Mononuclear cell (primary cell): ENCODE data around the gene BCKDHB. TPM values are rescaled to one million over a fixed set of nuclear protein-coding genes. Genes with fewer than 3 reads are reported as not detected.

Experiments
- H3K27me3 ChIP-seq: 2 replicates; pipeline ENCODE4 v1.6.0; 2011; ENCODE audit warnings: low read length, control low read depth; ENCODE audit not compliant: insufficient read depth
- H3K4me1 ChIP-seq: 2 replicates; pipeline ENCODE4 v1.5.1; 2011; ENCODE audit warnings: mild to moderate bottlenecking, low read length, control low read depth; ENCODE audit not compliant: insufficient read depth
- H3K4me3 ChIP-seq: 2 replicates; pipeline ENCODE4 v1.5.1; 2011; ENCODE audit warnings: mild to moderate bottlenecking, low read length, moderate library complexity
- H3K9me3 ChIP-seq: 2 replicates; pipeline ENCODE4 v1.5.1; 2011; ENCODE audit warnings: low read depth, mild to moderate bottlenecking, control low read depth, low read length
- total RNA-seq: library from RNA; depleted of rRNA; stranded (reverse); fragments of >200 nt; gene quantifications from one replicate; pipeline ENCODE4 v1.2.3, GENCODE V29; 2012

Gene BCKDHB
- total RNA-seq, 1 donor: 6.2 TPM

DNA sequence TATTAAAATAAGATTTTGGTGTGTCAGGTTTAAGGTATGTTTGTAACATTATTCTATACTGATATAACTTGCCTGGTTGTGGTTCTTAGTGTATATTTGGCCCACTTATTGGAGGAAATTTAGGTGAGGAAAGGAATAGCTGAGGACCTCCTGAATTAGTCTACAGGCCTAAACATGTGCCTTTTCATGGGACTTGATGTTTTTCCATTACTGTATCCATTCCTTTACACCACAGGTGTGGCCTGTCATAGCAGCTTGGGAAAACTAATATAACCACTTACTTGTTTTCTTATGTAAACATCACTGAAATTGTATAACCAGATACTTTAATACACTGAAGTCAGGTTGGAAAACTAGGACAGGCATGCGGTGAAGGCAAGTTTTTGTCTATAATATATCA, 27.6 kb downstream of the BCKDHB start:
- Histone ChIP-seq H3K9me3 (no peaks in the 10 kb centered on the region), H3K4me1 (no peaks in the 10 kb centered on the region), H3K4me3 (no peak overlapping the region)

GRCh38 chr6:80142586-80142985, 36.1 kb downstream of the BCKDHB start:
- no peaks in the 10 kb centered on the region for H3K27me3 ChIP-seq
- no peaks in the 10 kb centered on the region for H3K4me1 ChIP-seq
- H3K9me3 ChIP-seq: no peaks in the 10 kb centered on the region
- no peak overlapping the region for H3K4me3 ChIP-seq

More for the DNA sequence above, 27.6 kb downstream of the BCKDHB start:
- no peaks in the 10 kb centered on the region for H3K27me3 ChIP-seq

DNA sequence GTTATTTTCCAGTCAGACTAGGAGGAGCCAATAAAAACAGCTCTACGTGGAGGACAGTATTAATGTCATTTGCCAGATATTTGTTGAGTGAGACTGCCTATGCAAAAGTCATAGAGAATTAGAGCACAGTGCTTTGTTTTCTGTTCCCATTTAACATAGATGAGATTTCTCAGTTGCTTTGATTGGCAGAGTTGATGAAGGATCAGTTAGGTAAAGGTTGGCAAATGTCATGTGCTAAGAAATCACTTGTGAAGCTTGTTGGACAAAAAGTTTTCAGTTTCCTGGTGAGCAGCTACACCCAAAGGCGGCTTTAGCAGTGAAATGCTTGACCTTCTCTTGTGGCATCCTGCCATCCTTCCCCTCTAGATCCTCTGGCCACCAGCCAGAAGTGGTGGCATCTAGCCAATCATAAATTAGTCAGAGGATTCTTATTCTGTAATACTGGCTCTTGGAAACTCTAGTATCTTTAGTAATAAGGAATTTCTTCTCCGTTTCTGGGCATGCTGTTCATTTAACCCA, 37.0 kb downstream of the BCKDHB start:
- no peak overlapping the region for H3K4me3 ChIP-seq
- H3K4me1 ChIP-seq: no peaks in the 10 kb centered on the region
- H3K9me3 ChIP-seq: no peaks in the 10 kb centered on the region
- no peaks in the 10 kb centered on the region for H3K27me3 ChIP-seq

GRCh38 chr6:80144753-80145315, 38.4 kb downstream of the BCKDHB start:
- H3K4me1 ChIP-seq: no peaks in the 10 kb centered on the region
- H3K4me3 ChIP-seq: no peak overlapping the region
- H3K27me3 ChIP-seq: no peaks in the 10 kb centered on the region
- H3K9me3 ChIP-seq: no peaks in the 10 kb centered on the region

GRCh38 chr6:80145509-80145908, 39.0 kb downstream of the BCKDHB start:
- Histone ChIP-seq H3K4me3 (no peak overlapping the region), H3K4me1 (no peaks in the 10 kb centered on the region), H3K27me3 (no peaks in the 10 kb centered on the region), H3K9me3 (no peaks in the 10 kb centered on the region)

DNA sequence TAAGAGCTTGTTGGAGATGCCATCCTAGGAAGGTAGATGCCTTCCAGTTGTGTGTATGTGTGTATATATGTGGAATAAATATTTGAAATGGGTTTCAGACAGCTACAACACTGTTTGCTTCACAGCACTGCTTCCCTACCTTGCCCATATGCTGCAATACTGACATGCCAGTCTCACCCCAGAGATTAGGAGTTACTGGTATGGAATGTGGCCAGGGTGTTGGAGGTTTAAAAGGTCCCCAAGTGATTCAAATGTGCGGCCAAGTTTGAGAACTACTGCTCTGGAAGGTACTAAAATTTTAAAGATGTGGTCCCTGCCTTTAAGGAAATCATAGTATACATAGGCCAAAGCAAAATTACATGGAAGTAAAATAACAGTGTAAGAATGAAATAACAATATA, 39.5 kb downstream of the BCKDHB start:
- Histone ChIP-seq H3K9me3 (no peaks in the 10 kb centered on the region), H3K27me3 (no peaks in the 10 kb centered on the region), H3K4me1 (no peaks in the 10 kb centered on the region), H3K4me3 (no peak overlapping the region)

- H3K4me3 ChIP-seq: no peak overlapping the region
- H3K9me3 ChIP-seq: no peaks in the 10 kb centered on the region
- no peaks in the 10 kb centered on the region for H3K4me1 ChIP-seq
- no peaks in the 10 kb centered on the region for H3K27me3 ChIP-seq
Observed at GRCh38 chr6:80148220-80148619, 41.7 kb downstream of the BCKDHB start.

DNA sequence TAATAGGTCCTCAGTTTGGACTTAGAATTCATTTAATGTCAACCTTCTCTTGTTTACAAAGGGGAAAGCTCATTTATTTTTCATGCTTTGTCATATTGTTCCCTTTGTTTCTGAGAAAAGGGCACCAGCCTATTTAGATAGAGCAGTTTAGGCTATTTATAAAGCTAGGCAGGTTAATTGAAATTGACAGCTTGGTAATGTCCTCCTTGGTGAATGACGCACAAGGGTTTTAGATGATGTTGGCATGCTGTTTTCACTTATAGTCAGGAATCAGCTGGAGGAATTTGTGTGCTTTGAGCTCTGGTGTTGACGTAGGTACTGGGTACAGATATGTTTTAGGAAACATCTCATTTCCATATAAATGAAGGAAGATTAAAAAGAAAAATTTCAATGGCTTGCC, 45.2 kb downstream of the BCKDHB start:
- H3K4me3 ChIP-seq: no peak overlapping the region
- H3K27me3 ChIP-seq: no peaks in the 10 kb centered on the region
- H3K4me1 ChIP-seq: no peaks in the 10 kb centered on the region
- H3K9me3 ChIP-seq: no peaks in the 10 kb centered on the region

DNA sequence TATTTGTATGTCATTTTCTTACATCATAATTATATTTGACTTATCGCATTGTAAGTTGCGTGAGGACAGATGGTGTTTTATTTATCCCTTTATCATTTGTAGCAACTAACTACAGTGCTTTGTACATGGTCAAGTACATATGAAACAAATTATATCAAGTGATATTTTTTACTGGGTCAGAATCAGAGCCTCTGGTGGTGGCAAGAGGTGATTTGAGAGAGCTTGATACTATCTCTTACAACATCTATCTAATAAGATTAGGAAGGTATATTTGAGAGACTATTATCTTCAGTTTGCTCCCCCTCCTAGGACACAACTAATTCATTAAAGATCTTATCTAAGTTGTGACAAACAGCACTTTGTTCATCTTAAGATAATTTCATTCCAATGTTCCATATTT, 47.7 kb downstream of the BCKDHB start:
- Histone ChIP-seq H3K27me3 (no peaks in the 10 kb centered on the region), H3K9me3 (no peaks in the 10 kb centered on the region), H3K4me3 (no peak overlapping the region), H3K4me1 (no peaks in the 10 kb centered on the region)

GRCh38 chr6:80156221-80156620, 49.8 kb downstream of the BCKDHB start:
- no peak overlapping the region for H3K4me3 ChIP-seq
- H3K4me1 ChIP-seq: no peaks in the 10 kb centered on the region
- no peaks in the 10 kb centered on the region for H3K27me3 ChIP-seq
- H3K9me3 ChIP-seq: no peaks in the 10 kb centered on the region

DNA sequence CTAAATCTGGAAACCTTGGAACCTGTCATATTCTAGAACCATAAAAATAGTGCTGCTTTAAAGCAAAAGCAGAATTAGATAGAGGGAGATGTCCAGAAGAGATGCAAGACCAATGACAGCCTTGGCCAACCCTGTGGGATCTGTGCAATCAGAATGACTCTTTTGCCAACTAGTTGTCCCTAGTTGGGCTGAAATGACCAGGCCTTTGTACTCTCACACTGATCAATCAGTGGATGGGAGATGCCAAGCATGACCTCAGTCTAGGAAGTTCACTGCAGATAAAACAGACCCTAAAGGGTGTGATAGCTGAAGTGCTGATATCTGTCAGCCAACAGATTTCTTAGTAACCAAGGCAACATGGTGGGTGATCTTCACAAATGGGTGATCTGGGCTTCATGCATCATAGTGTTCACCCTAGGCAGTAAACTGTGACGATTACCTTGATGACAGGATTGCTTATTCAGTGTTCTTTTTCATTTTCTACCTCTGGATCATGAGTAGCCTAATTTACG, 52.1 kb downstream of the BCKDHB start:
- H3K4me3 ChIP-seq: no peak overlapping the region
- H3K4me1 ChIP-seq: peaks cover 1% of the 10 kb centered on the region
- H3K27me3 ChIP-seq: no peaks in the 10 kb centered on the region
- H3K9me3 ChIP-seq: no peaks in the 10 kb centered on the region

DNA sequence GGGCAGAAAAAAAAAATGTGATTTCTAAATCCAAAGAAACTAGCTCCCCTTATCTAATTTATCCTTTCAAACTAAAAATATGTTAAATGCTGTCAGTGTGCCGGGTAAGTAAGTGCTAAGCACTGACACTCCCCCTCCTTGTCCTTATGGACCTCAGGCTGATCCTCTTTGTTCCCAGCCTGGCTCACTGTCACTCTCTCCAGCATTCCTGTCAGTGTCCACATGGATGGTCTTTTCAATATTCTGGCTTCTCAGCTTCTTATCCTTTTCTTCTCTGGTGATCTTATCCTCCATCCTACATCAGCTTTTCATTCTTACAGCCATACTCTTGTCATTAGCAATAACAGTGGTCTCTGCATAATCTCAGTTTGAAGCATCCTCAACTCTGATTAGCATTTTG, 55.0 kb downstream of the BCKDHB start:
- Histone ChIP-seq H3K9me3 (no peaks in the 10 kb centered on the region), H3K27me3 (no peaks in the 10 kb centered on the region), H3K4me1 (peaks cover 21% of the 10 kb centered on the region), H3K4me3 (no peak overlapping the region)

DNA sequence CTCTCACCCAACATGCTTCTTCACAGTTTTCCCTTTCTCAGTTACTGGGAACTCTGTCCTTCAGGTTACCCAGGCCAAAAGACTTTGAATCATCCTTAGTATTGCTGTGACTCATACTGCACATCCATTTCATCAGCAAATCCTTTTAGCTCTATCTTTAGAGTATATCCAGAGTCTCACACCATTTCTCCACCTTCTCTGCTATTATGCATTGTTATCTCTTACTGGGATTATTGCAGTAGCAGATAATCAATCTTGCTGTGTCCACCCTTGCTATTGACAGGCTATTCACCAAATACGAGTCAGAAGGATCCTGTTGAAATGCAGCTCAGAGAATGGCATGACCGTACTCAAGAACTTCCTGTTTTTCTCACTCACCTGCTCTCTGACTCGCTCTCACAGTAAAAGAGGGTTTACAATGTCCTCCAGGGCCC, 57.3 kb downstream of the BCKDHB start:
- Histone ChIP-seq H3K4me3 (no peak overlapping the region), H3K27me3 (no peaks in the 10 kb centered on the region), H3K4me1 (peaks cover 21% of the 10 kb centered on the region), H3K9me3 (no peaks in the 10 kb centered on the region)

- no peak overlapping the region for H3K4me3 ChIP-seq
- peaks cover 21% of the 10 kb centered on the region for H3K4me1 ChIP-seq
- H3K27me3 ChIP-seq: no peaks in the 10 kb centered on the region
- H3K9me3 ChIP-seq: no peaks in the 10 kb centered on the region
Observed at GRCh38 chr6:80165143-80165542, 58.7 kb downstream of the BCKDHB start.

- no peaks in the 10 kb centered on the region for H3K27me3 ChIP-seq
Observed at GRCh38 chr6:80165819-80166218, 59.3 kb downstream of the BCKDHB start.

DNA sequence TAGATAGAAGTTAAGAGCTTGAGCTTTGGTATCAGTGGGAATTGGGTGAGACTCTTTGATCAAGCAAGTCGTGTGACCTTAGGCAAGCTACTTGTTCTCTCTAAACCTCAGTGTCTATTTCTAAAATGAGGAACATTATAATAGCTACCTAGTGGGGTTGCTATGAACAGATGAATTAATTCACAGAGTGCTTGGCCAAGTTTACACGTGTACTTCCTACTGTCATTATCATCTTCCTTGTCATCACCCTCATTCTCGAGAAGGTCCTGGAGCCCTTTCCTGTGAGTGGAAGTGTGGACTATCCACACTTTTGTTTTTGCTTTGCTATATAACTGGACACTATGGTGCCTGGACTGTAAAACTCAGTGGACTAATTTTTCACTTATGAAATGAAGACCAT, 64.0 kb downstream of the BCKDHB start:
- Histone ChIP-seq H3K9me3 (no peaks in the 10 kb centered on the region), H3K27me3 (no peaks in the 10 kb centered on the region), H3K4me1 (peaks cover 5% of the 10 kb centered on the region), H3K4me3 (no peak overlapping the region)

More at GRCh38 chr6:80165819-80166218, 59.3 kb downstream of the BCKDHB start:
- Histone ChIP-seq H3K9me3 (no peaks in the 10 kb centered on the region), H3K4me3 (no peak overlapping the region), H3K4me1 (peaks cover 21% of the 10 kb centered on the region)
